CD4-positive, alpha-beta T cell treated with Interleukin-17A for 4 hours (primary cell): ENCODE data around the gene CHN2.

Experiments
- DNase-seq: peaks from one replicate; pipeline ENCODE4 v3.0.0-alpha.2; 2020; ENCODE audit warnings: mixed read lengths

CHN2 gene

DNA sequence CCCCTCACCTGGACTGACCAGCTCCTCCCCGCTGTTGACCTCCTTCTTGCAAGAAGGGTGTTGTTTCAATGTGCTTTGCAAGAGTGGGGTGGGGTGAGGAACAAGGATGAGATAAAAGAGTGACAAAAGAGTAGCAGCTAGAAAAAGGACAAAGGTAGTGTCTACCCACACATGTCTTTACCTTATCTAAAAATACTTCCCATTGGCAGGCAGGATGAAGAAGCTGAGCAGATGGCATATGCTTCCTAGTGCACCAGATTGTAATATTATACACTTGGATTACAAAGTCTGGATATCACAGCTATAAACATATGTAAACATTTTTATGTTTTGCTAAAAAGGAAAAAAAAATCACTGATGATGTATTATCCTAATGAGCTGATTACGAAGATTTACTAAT, 34.5 kb downstream of the CHN2 start:
- no peak for DNase-seq

DNA sequence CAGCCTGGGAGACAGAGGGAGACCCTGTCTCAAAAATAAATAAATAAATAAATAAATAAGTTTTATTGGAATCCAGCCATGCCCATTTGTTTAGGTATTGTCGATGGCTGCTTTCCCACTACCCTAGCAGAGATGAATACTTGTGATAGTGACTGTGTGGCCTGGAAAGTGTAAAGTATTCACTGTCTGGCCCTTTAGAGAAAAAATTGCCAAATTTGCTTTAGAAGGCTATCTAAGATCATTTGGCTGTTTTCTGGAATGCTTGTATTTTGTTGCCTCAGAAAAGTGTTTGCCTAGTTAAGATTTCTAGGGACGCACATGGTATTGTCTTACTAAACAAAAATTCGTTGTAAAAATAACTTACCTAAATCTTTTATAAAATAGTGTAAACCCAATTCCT, 35.4 kb downstream of the CHN2 start:
- DNase-seq = no peak

DNA sequence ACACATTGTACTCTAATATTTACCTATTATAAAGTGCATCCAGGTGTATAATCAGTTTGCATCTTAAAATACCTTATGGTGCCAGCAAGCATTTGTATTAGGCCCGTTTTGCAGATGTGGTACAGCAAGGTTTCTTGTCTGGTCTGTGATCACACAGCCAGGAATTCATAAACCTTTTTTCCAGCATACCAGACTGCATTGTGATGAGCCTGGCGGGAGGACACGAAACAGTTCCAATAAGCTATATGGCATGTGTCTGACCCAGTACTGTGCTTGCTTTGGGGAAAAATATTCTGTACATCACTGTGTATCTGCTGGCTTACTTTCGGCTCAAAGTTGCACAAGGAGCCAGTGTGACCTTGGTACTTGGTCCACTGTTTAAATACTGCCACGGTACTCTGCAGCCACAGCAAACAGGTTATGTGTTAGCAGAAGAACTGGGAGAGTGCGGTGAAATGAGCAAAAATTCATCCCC, 36.3 kb downstream of the CHN2 start:
- DNase-seq = no peak

DNA sequence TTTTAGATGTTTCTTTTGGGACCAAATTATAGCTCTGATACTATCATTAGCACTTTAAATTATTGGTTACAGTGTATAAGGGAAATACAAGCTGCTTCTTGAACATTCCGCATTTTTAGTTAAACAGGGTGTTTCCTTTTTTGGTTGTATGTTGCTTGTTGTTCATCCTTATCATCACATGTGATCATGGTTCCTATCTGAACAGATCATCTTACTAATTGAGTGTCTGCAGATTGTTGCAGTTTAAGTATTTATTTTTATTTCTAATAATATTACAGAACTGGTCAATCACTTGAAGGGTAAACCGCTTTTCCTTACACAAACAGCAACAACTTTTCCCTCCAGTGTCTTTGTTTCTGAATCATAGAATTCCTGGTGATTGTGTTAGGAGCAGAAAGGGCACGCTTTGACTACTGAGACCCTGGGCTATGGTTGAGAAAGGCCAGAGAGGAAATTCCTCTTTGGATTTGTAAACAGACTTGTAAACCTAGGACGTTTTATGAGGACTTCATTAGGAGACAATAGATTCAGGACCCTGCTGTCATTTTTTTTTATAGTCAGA, 37.2 kb downstream of the CHN2 start:
- DNase-seq = no peak

DNA sequence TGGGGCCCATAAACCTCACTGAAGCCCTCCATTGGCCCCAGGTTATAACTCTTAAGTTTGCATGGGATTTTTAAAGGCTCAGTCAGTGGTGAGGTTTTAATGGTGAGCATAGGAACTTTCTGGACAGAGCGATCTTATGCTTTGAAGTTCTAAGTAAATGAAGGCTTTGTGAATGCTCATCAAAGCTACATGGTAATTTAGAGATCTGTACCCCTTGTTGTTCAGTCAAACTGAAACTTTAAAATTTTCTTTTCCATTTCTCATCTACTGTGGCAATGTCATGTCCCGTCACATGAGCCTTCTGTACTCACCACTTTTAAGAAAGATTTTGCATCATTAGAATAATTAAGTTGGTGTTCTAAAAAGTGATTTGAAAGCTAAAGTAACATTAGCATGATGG, 39.9 kb downstream of the CHN2 start:
- no peak for DNase-seq

DNA sequence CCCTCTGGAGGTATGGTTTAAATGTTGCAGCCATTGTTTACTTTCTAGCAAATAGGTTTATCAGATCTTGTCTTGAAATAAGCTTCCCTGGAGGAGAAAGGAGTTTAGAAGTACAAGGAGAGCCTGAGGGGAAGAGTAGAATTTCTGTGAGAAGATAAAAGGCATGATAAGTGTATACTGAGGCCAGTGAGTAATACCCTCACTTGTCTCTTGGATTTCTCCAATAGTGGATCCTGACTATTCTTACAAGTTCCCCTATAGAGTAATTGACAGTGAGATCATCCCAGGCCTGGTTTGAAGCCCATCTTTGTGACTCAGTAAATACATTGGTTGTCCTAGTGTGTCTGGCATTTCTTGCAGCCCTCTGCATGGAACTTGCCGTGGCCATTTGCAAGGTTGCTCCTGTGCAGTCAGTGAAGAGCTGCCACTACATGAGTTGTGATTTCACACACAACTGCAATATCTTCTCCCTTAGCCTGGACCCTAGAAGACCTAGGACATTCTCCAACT, 41.6 kb downstream of the CHN2 start:
- DNase-seq = no peak

DNA sequence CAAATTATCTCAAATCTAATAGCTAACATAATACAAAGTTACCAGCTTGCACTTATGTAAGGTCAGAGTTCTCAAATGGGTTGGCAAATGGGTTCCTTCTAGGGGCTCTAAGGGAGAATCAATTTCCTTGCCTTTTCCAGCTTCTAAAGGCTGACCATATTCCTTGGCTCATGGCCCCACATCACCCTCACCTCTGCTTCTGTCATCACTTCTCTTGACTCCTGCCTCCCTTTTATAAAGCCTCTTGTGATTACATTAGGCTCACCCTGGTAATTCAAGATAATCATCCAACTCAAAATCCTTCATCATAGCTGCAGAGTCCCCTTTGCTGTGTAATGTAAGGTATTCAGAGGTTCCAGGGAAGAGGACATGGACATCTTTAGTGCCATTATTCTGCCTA, 42.1 kb downstream of the CHN2 start:
- DNase-seq = no peak

DNA sequence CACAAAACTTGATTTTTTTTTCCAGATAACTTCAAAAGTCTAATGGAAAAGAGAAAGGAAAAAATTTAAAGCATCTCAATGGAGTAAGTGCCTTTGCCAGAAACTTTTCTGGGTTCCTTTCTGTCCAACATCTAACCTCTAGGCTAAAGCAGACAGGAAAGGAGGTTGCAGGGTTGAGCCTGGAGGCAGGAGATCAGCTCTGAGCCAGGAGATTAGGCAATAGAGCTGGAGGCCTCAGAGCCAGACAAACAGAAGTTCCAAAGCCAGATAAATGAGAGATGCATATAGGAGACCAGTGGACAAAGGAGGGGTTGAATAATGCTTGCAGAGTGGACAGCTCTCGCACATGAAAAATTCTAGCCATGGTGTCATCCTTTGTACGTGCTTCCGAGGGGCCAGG, 42.9 kb downstream of the CHN2 start:
- DNase-seq = no peak

DNA sequence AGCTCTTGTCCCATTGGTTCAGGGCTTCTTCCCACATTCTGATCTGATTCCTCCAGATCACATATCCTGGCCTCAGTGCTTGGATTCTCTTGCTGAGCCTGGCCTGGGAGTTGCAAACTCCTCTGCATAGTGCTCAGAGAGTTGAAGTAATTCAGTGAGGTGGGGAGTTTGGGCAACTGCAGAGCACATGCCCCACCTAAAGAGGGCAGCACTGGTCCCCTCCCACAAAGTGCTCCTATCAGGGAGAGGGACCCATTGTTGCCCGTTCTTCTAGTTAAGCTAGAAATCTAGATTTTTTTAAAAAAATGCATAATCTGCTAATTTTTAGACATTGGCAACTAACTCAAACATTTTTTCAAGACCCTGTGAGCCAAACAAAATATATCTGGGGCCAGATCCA, 45.1 kb downstream of the CHN2 start:
- no peak for DNase-seq

DNA sequence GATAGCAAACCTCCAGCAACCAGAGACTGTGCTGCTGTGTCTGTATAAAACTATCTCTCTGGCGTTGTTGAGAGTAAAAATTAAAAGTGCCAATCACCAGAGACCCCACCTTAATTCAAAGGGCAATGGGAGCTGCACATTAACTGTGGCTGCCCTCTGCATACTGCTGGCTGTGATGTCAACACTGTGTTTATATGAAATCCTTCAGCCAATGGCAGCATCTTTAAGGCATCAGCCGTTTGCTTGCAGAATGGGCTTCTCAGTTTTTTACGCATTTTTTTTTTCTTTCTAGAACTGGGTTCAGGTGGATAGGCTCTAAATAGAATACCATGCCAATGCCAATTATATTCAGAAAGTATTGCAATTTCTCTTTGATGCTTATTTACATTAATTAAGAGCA, 47.7 kb downstream of the CHN2 start:
- DNase-seq = no peak

DNA sequence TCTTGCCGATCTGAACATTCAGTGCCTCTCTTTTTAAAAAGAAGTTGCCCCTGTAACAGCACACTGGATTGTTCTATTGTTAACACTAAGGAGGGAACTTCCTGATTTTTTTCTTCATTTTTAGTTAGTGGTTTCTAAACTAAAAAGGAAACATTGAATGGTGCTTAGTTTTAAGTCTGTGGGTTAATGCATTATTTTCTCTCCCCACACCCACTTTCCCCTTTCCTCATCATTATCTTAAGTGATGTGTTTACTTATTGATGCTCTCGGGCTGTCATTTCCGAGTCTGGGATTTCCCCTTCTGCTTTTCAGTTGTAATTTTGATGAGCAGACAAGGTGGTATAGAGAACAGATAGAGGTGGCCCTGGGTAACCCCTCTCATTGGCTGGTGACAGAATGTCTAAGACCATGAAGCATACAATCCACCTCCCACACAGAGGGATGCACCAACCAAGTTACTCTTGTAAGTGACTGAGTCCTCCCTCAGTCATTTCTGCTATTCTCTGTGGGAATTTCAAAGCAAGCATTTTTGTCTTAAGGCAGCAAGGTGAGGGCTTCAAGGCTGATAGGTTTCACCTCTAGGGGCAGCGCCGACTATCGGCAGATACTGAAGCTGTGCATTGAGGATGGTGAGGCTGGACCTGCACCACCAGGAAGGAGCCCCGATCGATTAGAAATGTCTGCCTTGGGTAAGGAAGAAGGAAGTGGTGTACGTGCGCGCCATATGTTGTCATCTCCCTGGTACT, 49.5 kb downstream of the CHN2 start:
- no peak for DNase-seq

DNA sequence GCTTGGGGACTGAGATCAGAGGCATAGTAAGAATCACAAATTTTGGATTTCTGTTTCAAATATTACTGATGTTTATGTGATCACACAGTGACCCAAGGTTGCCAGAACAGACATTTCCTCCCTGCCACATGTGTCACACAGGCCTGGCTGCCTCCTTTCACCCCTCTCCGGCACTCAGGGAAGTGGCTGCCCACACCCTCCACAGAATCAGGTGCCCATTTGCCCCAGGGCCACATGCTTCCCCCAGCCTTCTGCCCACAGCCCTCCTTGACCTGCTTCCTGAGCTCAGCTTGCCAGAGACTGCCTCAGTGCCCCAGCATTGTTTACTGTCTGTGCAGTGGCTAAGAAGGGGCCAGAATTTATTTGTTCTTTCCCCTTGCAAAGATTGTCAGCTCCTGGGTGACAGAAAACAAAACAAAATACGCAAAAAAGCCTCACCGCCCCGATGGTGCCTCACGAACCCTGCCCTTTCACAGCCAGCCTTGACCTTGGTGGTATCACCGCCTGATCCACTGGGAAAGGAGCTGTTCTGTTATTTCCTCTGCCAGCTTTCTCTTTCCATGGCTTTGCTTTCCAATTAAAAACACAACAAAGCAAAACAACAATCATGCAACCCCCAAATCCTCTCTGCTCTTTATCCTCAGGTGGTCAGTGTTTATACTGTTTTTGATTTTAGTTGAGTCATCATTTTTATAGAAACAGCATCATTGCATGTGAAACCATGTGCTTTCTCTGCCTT, 52.8 kb downstream of the CHN2 start:
- DNase-seq = no peak

DNA sequence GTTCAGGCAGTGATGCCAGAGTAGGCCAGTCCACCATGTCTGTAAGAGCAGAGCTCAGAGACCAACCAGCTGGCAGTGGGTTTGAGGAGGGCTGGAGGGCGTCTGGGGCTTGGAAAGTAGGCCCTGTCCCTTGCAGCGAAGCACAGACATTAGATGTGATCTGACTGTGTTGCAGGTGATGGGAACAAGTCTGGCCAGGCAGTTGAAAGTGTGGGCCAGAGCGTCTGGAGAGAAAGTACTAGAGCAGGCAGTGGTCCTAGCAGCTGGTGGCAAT, 53.3 kb downstream of the CHN2 start:
- no peak for DNase-seq

DNA sequence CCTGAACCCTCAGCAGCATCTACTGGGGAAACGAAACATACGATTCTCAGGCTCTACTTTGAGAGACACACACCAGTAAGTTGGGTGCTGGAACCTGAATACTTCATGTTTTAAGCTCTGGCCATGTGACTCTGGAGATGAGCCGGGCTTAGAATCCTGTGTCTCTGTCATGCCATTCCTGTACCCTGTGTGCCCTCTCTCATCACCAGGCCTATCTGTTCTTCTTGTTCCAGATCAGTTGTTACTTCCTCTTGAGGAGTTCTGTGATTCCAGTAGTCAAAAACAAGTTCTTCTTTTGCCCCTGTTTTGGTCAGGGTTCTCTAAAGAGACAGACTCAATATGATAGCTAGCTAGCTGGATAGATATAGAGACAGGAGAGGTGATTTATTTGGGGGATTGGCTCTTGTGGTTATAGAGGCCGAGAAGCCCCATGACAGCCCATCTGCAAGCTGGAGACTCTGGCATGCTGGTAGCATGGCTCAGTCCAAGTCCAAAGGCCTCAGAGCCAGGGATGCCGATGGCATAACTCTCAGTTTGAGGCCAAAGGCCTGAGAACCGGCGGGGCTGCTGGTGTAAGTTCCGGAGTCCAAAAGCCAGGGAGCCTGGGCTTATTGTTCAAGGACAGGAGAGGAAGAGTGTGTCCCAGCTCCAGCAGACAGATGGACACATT, 54.3 kb downstream of the CHN2 start:
- no peak for DNase-seq

DNA sequence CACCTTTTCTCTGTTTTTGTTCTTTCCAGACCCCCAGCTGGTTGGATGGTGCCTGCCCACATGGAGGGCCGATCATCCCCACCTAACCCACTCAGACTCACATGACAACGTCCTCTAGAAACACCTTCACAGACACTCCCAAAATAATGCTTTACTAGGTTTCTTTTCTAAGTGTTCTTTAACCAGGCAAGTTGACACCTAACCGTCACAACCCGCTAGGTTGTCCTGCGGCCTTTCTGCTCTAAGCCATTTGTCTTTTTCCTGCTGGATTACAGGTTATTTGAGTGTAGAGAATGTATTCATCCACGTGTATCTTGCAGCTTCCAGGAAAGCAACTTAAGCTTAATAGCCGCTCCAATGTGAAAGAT, 54.8 kb downstream of the CHN2 start:
- DNase-seq = no peak

DNA sequence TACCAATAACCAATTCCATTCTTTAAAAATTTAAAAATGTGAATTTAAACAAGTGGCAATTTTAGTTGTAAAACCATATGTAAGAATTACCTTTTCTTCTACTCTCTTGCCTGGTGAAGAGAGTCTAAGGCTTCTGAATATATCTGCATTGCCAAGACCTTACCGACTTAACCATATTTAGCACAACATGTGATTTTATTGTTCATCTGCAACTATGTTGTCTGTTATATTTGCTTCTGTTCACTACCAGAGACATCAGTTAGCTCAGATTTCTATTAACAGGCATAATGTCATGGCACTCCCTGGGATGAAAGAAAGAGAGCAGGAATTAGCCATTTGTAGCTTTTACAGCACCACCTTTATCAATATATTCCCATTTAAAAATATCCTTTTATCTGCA, 55.3 kb downstream of the CHN2 start:
- DNase-seq = no peak

DNA sequence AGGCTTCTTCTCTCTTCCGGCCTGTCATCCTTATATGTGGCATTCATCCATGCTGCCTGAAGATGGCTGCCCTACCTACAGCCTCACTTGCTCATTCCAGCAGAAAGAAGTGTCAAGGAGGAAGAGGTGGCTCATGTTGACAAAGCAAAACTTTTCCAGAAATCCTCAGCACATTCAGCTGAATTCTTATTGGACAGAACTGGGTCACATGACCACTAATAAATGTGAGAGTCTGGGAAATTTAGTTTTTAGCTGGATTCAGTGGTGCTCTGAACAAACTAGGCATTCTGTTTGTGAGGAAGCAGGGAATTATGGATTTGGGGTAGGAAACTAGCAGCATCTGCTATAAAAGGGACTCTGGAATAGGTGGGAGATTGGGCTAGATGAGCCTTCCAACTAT, 58.6 kb downstream of the CHN2 start:
- DNase-seq = no peak

DNA sequence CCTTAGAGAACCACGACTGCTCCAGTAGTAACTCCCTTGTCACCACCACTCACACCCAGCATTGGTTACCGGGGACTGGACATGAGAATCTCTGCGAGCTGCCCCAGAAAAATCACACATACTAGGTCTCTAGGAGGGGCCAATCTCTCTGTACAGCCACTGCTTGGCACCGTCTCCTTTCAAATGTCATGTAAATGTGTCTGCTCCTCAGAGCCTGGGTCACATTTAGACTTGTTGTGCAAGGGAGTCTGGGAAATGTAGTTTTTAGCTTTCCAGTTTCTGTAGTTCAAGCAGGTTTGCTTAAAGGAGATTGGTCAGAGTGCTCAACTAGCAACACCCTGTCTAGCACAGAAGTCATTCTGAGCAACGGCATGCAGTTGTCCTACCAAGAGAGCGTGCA, 60.0 kb downstream of the CHN2 start:
- DNase-seq = no peak

DNA sequence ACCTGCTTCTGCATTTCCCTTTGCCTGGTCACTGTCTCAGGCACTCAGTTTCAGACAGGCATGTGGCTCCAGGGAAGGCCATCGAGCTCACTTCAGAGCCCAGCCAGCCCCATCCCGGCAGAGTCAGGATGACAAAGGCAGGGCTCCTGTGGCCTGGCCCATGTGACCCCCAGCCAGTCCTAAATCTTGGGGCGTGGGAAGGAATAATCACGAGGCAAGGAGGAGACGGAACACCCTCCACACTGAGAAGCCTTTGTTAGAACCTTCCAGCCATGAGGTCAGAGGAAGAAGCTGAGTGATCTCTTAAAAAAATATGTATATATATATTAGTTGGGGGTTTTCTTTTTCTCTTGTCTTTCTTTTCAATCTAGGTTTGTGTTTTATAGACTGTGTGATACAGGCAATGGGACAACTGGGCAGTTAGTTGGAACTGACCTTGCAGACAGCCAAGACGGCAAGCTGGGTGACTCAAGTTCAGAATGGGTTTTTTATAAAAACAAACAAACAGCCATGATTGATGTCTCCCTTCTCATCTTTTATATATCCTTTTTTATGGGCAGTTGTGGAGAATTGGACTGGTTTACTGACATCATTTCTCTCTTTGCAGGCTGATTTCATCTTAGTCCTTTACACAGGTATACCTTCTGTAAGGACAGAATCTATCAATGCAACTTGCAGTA, 60.8 kb downstream of the CHN2 start:
- no peak for DNase-seq

DNA sequence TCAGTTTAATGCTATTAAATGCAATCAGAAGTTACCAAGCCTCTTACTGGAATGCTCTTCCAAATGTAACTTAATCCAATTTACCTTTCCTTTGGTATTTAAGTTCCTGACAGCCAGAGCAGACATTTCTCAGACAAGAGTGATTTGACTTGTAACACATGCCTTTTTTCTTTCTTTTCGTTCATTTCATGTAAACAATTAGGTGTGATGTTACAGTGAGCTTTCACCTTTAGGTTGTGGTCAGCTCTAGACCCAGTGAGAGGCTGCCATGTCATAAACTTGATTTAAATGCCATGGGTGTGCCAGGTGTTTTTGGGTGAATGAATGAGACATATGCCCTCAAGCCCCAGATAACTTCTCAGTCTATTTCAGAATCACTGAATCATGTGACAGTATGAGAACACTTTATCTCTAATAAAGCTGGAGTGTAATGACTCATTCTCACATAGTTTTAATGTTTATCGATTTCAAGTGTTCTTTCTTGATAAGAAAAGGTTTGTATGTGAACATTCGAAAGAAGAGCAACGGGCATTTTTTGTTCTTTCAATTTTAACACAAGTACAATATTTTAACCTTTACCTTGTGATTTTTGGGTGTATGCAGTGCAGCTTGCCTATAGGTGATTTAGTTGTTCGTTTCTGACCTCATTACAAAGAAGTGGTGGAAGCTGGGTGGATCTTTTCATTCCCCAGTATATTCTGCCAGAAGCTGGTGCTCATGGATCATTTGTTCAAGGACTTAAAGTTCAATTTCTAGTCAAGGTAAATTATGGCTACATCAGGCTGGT, 61.5 kb downstream of the CHN2 start:
- DNase-seq = no peak

DNA sequence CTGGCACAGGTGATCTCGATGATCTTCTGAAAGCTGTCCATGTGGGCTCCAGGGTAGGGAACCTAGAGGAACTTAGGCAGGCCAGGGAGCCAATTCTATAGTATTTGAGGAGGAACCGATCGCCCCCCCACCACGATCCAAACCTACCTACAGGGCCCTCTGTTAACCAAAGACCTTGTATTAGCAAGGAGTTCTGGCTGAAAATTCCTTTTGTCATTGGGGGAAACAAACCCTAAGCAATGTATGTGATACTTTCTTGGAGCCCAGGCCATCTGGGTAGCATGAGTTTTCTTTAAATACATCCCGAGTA, 62.1 kb downstream of the CHN2 start:
- DNase-seq = no peak

DNA sequence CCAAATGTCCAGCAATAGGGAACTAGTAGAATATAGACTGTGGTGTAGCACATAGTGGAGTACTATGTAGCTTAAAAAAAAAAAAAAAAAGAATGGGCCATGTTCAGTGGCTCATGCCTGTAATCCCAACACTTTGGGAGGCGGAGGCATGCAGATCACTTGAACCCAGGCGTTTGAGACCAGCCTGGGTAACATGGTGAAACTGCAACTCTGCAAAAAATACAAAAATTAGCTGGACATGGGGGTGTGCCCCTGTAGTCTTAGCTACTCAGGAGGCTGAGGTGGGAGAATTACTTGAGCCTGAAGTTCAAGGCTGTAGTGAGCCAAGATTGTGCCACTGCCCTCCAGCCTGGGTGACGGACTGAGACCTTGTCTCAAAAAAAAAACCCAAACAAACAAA, 64.4 kb downstream of the CHN2 start:
- no peak for DNase-seq
